ENCODE measurements around the gene BCLAF1. TPM values are rescaled to one million over a fixed set of nuclear protein-coding genes. Genes with fewer than 3 reads are reported as not detected.

BCLAF1 gene
- total and polyA plus RNA-seq, 4 donors = 23.2 to 326 (median 68.5) TPM

DNA sequence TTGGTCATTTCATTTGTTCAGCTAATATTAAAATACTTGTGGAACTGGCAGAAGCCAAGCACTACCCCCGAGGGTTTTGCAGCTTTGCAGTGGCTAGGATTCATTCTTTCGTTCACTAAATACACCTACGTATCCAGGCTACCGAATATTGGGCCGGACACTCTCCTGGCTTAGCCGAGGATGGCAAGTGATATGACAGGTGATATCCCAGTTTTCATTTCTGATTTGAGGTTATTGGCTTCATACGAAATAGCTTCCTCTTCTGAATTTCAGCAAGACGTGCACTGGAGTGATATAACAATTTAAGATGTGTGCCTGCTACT, 39.0 kb downstream of the BCLAF1 start:
- WGBS, 2 donors = 1% methylated on average over 8 of the region's 8 CpGs
- Histone ChIP-seq H3K27me3 (ENCODE audit: control insufficient read depth in 3 of 3, insufficient read depth in 3 of 3, low read length in 2 of 3) (no peaks in the 10 kb centered on the region), H3K27ac (ENCODE audit: low read depth in 1 of 2, low read length in 1 of 2) (peak overlapping the region; percentile 21 to 54), H3K36me3 (ENCODE audit: control insufficient read depth in 4 of 4, insufficient read depth in 4 of 4, low read length in 4 of 4) (no peaks in the 10 kb centered on the region), H3K9me3 (ENCODE audit: control insufficient read depth in 4 of 4, insufficient read depth in 3 of 4, low read length in 3 of 4) (no peaks in the 10 kb centered on the region), H3K9ac (ENCODE audit: insufficient read depth in 1 of 2, low read length in 2 of 2) (peak overlapping the region in 1 of 2 donors; percentile 84), H3K4me3 (peak overlapping the region; percentile 33), H3K4me1 (ENCODE audit: control insufficient read depth in 5 of 5, insufficient read depth in 5 of 5, low read length in 5 of 5) (peaks cover 0 to 10% (median 5%) of the 10 kb centered on the region in 5 donors)
- no peak for DNase-seq
- no peak for ATAC-seq (ENCODE audit: insufficient read depth, low FRiP score)
- TF ChIP-seq, protein P1, sequence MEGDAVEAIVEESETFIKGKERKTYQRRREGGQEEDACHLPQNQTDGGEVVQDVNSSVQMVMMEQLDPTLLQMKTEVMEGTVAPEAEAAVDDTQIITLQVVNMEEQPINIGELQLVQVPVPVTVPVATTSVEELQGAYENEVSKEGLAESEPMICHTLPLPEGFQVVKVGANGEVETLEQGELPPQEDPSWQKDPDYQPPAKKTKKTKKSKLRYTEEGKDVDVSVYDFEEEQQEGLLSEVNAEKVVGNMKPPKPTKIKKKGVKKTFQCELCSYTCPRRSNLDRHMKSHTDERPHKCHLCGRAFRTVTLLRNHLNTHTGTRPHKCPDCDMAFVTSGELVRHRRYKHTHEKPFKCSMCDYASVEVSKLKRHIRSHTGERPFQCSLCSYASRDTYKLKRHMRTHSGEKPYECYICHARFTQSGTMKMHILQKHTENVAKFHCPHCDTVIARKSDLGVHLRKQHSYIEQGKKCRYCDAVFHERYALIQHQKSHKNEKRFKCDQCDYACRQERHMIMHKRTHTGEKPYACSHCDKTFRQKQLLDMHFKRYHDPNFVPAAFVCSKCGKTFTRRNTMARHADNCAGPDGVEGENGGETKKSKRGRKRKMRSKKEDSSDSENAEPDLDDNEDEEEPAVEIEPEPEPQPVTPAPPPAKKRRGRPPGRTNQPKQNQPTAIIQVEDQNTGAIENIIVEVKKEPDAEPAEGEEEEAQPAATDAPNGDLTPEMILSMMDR (IDR thresholded peaks at IDR 0.05; ENCODE audit: control extremely low read depth, extremely low read depth) = no peak

DNA sequence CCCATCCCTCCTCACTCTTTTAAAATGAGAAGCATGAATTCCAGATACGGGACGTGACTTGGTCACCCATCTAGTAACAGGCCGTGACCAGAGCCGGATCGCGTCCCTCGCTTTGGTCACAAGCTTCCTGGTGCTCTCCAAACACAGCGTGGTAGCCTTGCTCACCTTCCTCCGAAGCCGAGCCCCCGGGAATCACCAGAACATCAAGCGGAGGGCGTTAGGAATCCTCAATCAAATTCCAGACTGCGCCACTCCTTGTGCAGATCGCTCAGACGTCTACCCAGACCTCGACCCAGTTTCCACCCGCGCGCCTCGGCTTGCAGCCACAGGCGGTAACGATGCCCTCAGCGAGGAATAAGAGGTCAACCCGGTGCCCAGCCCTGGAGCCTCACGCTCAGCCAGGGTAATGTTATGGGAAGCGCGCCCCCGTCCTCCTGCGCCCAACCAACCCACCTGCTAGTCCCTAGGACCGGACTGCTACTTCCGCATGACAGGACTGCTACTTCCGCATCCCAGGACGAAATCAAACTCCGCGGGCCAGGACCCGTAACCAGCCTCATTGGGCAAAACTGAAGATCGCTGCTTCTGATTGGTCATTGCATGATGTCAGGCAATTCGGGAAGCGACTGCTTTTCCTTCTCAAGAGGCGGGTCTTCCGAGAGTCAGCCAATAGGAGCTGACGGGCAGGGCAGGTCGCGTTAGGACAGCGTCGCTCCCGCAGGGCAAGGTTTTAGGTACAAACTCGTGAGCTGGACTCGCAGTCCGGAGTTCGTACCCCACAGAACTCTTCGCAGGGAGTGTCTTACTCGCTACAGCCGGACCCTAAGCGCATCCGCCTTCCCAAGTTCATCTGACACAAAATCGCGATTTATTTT, 39.6 kb downstream of the BCLAF1 start, which contains the start of gene MTFR2:
MTFR2 (minus strand) TSS at position 501 of the 875 bp plus-strand sequence. CDS start 1,212 bp downstream, outside the sequence.
- DNase-seq (peak; percentile 97 to 99 (median 99)), ATAC-seq (ENCODE audit: insufficient read depth, low FRiP score) (peak; percentile 99)
- 0% methylated on average over 59 of the region's 59 CpGs for WGBS, 2 donors
- peak within 1 kb of the TSS; percentile 84 for H3K4me3 ChIP-seq
- peaks cover 0 to 10% (median 5%) of the 10 kb centered on the region in 5 donors for H3K4me1 ChIP-seq (ENCODE audit: control insufficient read depth in 5 of 5, insufficient read depth in 5 of 5, low read length in 5 of 5)
- H3K9ac ChIP-seq (ENCODE audit: insufficient read depth in 1 of 2, low read length in 2 of 2) = peak within 1 kb of the TSS in 1 of 2 donors; percentile 84
- no peaks in the 10 kb centered on the region for H3K27me3 ChIP-seq (ENCODE audit: control insufficient read depth in 3 of 3, insufficient read depth in 3 of 3, low read length in 2 of 3)
- peak within 1 kb of the TSS; percentile 23 to 54 for H3K27ac ChIP-seq (ENCODE audit: low read depth in 1 of 2, low read length in 1 of 2)
- TF ChIP-seq, protein P1 (IDR thresholded peaks at IDR 0.05; ENCODE audit: control extremely low read depth, extremely low read depth) = no peak
- no peaks in the 10 kb centered on the region for H3K36me3 ChIP-seq (ENCODE audit: control insufficient read depth in 4 of 4, insufficient read depth in 4 of 4, low read length in 4 of 4)
- H3K9me3 ChIP-seq (ENCODE audit: control insufficient read depth in 4 of 4, insufficient read depth in 3 of 4, low read length in 3 of 4) = no peaks in the 10 kb centered on the region

DNA sequence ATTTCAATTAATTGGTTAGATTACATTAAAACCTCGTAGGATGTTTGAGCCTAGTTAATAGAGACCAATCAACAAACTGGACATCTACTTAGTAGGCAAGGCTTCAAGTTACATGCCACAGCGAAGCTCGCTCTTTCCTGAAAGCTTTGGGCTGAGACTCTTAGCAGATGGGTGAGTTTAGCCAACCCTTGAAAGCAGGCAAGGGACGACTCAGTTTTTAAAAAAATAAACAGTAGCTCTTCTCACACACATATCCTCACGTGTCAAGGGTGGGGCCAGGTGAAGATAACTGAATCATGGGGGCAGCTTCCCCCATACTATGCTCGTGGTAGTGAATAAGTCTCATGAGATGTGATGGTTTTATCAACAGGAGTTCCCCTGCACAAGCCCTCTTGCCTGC, 40.3 kb downstream of the BCLAF1 start:
- whole genome bisulfite sequencing, 2 donors = 24 to 27% methylated on average over 6 of the region's 6 CpGs
- Histone ChIP-seq H3K36me3 (ENCODE audit: control insufficient read depth in 4 of 4, insufficient read depth in 4 of 4, low read length in 4 of 4) (no peaks in the 10 kb centered on the region), H3K27me3 (ENCODE audit: control insufficient read depth in 3 of 3, insufficient read depth in 3 of 3, low read length in 2 of 3) (no peaks in the 10 kb centered on the region), H3K27ac (ENCODE audit: low read depth in 1 of 2, low read length in 1 of 2) (no peak overlapping the region), H3K4me3 (no peak overlapping the region), H3K9me3 (ENCODE audit: control insufficient read depth in 4 of 4, insufficient read depth in 3 of 4, low read length in 3 of 4) (no peaks in the 10 kb centered on the region), H3K9ac (ENCODE audit: insufficient read depth in 1 of 2, low read length in 2 of 2) (no peak overlapping the region), H3K4me1 (ENCODE audit: control insufficient read depth in 5 of 5, insufficient read depth in 5 of 5, low read length in 5 of 5) (peaks cover 0 to 10% (median 5%) of the 10 kb centered on the region in 5 donors)
- no peak for ATAC-seq (ENCODE audit: insufficient read depth, low FRiP score)
- DNase-seq = no peak
- TF ChIP-seq, protein P1 (IDR thresholded peaks at IDR 0.05; ENCODE audit: control extremely low read depth, extremely low read depth) = no peak

Data from lung (tissue), 12 donors.